HPDE6-E6E7 (cell line): ENCODE measurements around the gene SHISA7.
"Not testable (repeated sequence)": the region's sequence is repeated elsewhere in the genome, so short reads cannot be mapped to it uniquely, and the experiment has no call there.

Experiments used
- DNase-seq: peaks from one replicate; pipeline ENCODE4 v3.0.0; 2011; ENCODE audit warnings: missing footprints; ENCODE audit errors: extremely low spot score

SHISA7 gene

GRCh38 chr19:55419624-55420236 lies 23.4 kb downstream of the SHISA7 start:
- no peak for DNase-seq

GRCh38 chr19:55419103-55419502 lies 24.0 kb downstream of the SHISA7 start:
- no peak for DNase-seq

GRCh38 chr19:55418185-55418584 lies 24.9 kb downstream of the SHISA7 start:
- DNase-seq: peak; percentile 62

GRCh38 chr19:55410168-55410567 lies 32.9 kb downstream of the SHISA7 start:
- DNase-seq: no peak

- not testable (repeated sequence) for DNase-seq
Measured at GRCh38 chr19:55409179-55409578, 33.9 kb downstream of the SHISA7 start.

- DNase-seq: no peak
Measured at GRCh38 chr19:55408533-55408872, 34.6 kb downstream of the SHISA7 start.

GRCh38 chr19:55407800-55408532 lies 35.1 kb downstream of the SHISA7 start:
- DNase-seq: peak; percentile 100

- DNase-seq: not testable (repeated sequence)
Measured at GRCh38 chr19:55407550-55407799, 35.6 kb downstream of the SHISA7 start, which contains the start of gene UBE2S. Gene UBE2S (minus strand): TSS chr19:55407788. CDS start chr19:55407589, 199 bp downstream.

- peak; percentile 25 for DNase-seq
Measured at GRCh38 chr19:55406826-55407549, 36.1 kb downstream of the SHISA7 start.

- no peak for DNase-seq
Measured at GRCh38 chr19:55406091-55406825, 36.8 kb downstream of the SHISA7 start.

- DNase-seq: no peak
Measured at GRCh38 chr19:55405638-55406037, 37.5 kb downstream of the SHISA7 start.

- no peak for DNase-seq
Measured at GRCh38 chr19:55402509-55402908, 40.6 kb downstream of the SHISA7 start.

GRCh38 chr19:55401390-55401789 lies 41.7 kb downstream of the SHISA7 start:
- DNase-seq: not testable (repeated sequence)

GRCh38 chr19:55400281-55401087 lies 42.6 kb downstream of the SHISA7 start:
- DNase-seq: no peak

- no peak for DNase-seq
Measured at GRCh38 chr19:55398200-55398925, 44.7 kb downstream of the SHISA7 start.

GRCh38 chr19:55392820-55393761 lies 50.0 kb downstream of the SHISA7 start:
- no peak for DNase-seq

GRCh38 chr19:55391702-55392615 lies 51.1 kb downstream of the SHISA7 start:
- DNase-seq: no peak

GRCh38 chr19:55391191-55391670 lies 51.9 kb downstream of the SHISA7 start:
- DNase-seq: no peak
